Measurements from ENCODE around the gene ZPR1.

The ZPR1 gene

DNA sequence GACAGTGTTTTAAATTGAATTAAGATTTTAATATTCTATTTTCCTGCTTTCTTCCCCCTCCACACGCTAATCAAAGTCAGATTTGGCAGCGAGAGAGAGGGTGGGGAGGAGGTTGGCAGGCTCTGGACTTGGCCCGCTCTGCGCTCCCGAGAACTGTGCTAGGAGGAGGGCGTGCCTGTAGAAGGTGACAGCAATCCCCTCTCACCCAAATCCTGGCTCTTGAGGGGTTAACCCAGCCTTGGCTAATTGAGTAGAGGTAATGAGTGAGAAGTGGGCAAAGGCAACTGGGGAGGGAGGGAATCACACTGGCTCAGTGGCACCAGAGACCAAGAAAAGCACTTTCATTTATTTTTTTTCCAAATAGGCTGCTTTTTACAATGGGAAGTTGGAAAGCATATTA lies 57.2 kb downstream of the ZPR1 start:
- Histone ChIP-seq H3K27me3 (ENCODE audit: low read length) (no peaks in the 10 kb centered on the region), H4K20me1 (ENCODE audit: low read depth, low read length) (no peaks in the 10 kb centered on the region), H2AFZ (ENCODE audit: low read depth, low read length, severe bottlenecking) (no peak overlapping the region), H3F3A (ENCODE audit: insufficient read depth) (no peaks in the 10 kb centered on the region), H3K9me2 (replicated peaks; ENCODE audit: insufficient read depth, low read length) (no peaks in the 10 kb centered on the region), H3K4me3 (ENCODE audit: insufficient read depth, low read length, poor library complexity, severe bottlenecking) (no peak overlapping the region), H3K9ac (ENCODE audit: low read length) (no peak overlapping the region), H3K79me2 (ENCODE audit: insufficient read depth, low read length) (no peaks in the 10 kb centered on the region), H3K9me3 (ENCODE audit: insufficient read depth, low read length) (no peaks in the 10 kb centered on the region), H3K27ac (ENCODE audit: low read depth, low read length) (no peak overlapping the region), H3K36me3 (ENCODE audit: low read length) (no peaks in the 10 kb centered on the region), H3K4me2 (ENCODE audit: low read depth, low read length, poor library complexity, severe bottlenecking) (no peak overlapping the region)
- TF ChIP-seq, protein P1, sequence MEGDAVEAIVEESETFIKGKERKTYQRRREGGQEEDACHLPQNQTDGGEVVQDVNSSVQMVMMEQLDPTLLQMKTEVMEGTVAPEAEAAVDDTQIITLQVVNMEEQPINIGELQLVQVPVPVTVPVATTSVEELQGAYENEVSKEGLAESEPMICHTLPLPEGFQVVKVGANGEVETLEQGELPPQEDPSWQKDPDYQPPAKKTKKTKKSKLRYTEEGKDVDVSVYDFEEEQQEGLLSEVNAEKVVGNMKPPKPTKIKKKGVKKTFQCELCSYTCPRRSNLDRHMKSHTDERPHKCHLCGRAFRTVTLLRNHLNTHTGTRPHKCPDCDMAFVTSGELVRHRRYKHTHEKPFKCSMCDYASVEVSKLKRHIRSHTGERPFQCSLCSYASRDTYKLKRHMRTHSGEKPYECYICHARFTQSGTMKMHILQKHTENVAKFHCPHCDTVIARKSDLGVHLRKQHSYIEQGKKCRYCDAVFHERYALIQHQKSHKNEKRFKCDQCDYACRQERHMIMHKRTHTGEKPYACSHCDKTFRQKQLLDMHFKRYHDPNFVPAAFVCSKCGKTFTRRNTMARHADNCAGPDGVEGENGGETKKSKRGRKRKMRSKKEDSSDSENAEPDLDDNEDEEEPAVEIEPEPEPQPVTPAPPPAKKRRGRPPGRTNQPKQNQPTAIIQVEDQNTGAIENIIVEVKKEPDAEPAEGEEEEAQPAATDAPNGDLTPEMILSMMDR (IDR thresholded peaks at IDR 0.05; ENCODE audit: insufficient read depth, low read length, poor library complexity, severe bottlenecking) = no peak
- TF ChIP-seq EZH2phosphoT487 (conservative IDR thresholded peaks at IDR 0.05; ENCODE audit: low read length) = no peak

DNA sequence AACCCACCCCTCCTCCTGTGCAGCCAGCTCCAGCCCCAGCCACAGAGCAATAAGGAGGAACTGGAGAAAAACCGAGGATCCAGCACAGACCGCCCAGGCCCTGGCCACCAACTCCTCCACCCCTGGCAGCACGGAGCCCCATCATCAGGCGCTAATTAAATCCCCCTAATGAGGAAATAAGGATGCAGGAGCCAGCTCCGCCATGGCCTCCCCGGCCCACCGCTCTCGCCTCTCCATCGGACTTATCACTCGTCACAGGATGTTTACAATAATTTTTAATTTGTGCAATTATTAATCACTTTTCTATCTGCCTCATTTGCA lies 57.6 kb downstream of the ZPR1 start:
- H3K4me2 ChIP-seq (ENCODE audit: low read depth, low read length, poor library complexity, severe bottlenecking) = no peak overlapping the region
- no peaks in the 10 kb centered on the region for H3F3A ChIP-seq (ENCODE audit: insufficient read depth)
- H3K9me2 ChIP-seq (replicated peaks; ENCODE audit: insufficient read depth, low read length) = no peaks in the 10 kb centered on the region
- no peaks in the 10 kb centered on the region for H3K36me3 ChIP-seq (ENCODE audit: low read length)
- no peaks in the 10 kb centered on the region for H3K79me2 ChIP-seq (ENCODE audit: insufficient read depth, low read length)
- no peaks in the 10 kb centered on the region for H3K9me3 ChIP-seq (ENCODE audit: insufficient read depth, low read length)
- no peak overlapping the region for H3K9ac ChIP-seq (ENCODE audit: low read length)
- H2AFZ ChIP-seq (ENCODE audit: low read depth, low read length, severe bottlenecking) = no peak overlapping the region
- no peaks in the 10 kb centered on the region for H4K20me1 ChIP-seq (ENCODE audit: low read depth, low read length)
- H3K4me3 ChIP-seq (ENCODE audit: insufficient read depth, low read length, poor library complexity, severe bottlenecking) = no peak overlapping the region
- no peak for TF ChIP-seq EZH2phosphoT487 (conservative IDR thresholded peaks at IDR 0.05; ENCODE audit: low read length)
- TF ChIP-seq, protein P1 (IDR thresholded peaks at IDR 0.05; ENCODE audit: insufficient read depth, low read length, poor library complexity, severe bottlenecking) = no peak
- H3K27ac ChIP-seq (ENCODE audit: low read depth, low read length) = no peak overlapping the region
- no peaks in the 10 kb centered on the region for H3K27me3 ChIP-seq (ENCODE audit: low read length)

DNA sequence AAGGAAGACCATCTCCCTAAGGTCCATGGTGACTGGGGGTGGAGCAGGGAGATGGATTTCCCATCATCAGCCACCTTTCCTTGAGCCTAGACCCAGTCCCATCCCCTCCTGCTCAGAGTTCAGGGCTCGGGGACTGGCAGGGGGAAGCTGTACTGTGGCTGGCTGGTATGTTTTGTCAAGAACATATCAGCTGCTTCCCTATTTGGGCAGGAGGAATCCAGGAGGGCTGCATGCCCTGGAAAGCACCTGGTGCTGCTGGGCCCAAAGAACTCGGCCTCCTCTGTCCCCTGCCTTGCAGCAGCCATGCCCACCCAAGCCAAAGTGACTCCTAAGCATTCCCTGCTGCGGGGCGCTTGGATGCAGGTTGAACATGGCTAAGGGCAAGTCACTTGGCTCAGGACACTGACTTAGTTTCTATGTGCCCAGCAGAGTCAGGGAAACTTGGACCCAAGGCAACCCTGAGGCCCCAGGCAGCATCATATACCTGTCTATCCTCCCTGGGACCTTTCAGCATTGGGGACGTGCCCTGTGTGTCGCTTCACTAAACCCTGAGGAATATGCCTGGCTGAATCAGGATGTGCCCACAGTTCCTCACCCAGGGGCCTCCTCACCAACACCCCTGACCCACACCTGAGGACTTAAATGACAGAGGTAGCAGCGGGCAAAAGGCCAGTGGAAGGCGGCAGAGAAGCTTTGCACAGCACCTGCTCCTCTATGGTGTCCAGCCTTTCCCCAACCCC lies 58.2 kb downstream of the ZPR1 start:
- H3K27ac ChIP-seq (ENCODE audit: low read depth, low read length) = no peak overlapping the region
- H3K79me2 ChIP-seq (ENCODE audit: insufficient read depth, low read length) = no peaks in the 10 kb centered on the region
- no peak overlapping the region for H3K9ac ChIP-seq (ENCODE audit: low read length)
- no peak overlapping the region for H3K4me2 ChIP-seq (ENCODE audit: low read depth, low read length, poor library complexity, severe bottlenecking)
- H3K27me3 ChIP-seq (ENCODE audit: low read length) = no peaks in the 10 kb centered on the region
- no peaks in the 10 kb centered on the region for H3K9me2 ChIP-seq (replicated peaks; ENCODE audit: insufficient read depth, low read length)
- H4K20me1 ChIP-seq (ENCODE audit: low read depth, low read length) = no peaks in the 10 kb centered on the region
- no peaks in the 10 kb centered on the region for H3K36me3 ChIP-seq (ENCODE audit: low read length)
- no peak overlapping the region for H2AFZ ChIP-seq (ENCODE audit: low read depth, low read length, severe bottlenecking)
- no peak overlapping the region for H3K4me3 ChIP-seq (ENCODE audit: insufficient read depth, low read length, poor library complexity, severe bottlenecking)
- no peak for TF ChIP-seq EZH2phosphoT487 (conservative IDR thresholded peaks at IDR 0.05; ENCODE audit: low read length)
- TF ChIP-seq, protein P1 (IDR thresholded peaks at IDR 0.05; ENCODE audit: insufficient read depth, low read length, poor library complexity, severe bottlenecking) = no peak
- H3K9me3 ChIP-seq (ENCODE audit: insufficient read depth, low read length) = no peaks in the 10 kb centered on the region
- no peaks in the 10 kb centered on the region for H3F3A ChIP-seq (ENCODE audit: insufficient read depth)

Data from SU-DHL-6 (cell line).